Middle frontal gyrus (tissue), 1 donor: ENCODE data around the gene TPI1.

Experiments used
- DNase-seq: peaks from one replicate; pipeline ENCODE4 v3.0.0-alpha.2; 2015; ENCODE audit warnings: low spot score; ENCODE audit errors: extremely low spot score

Gene TPI1

GRCh38 chr12:6867413-6868210, at the start of gene TPI1:
TPI1 (plus strand) TSS chr12:6867531; CDS start chr12:6867567, 36 bp downstream.
- DNase-seq, result peak; percentile 55

DNA sequence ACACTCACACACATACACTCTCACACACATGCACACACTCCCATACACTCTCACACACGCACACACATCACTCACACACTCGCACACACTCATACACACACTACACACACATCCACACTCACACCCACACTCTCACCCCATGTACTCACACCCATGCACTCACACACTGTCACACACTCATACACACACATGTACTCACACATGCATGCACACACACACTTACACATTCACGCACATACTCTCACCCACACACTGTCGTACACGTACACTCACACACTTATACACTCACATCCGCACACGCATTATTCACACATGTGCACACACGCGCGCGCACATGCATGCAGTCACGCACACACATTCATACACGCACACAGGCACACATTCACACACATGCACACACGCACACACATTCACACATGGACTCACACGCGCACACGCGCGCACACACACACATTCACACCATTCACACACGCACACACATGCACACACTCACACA, 49.6 kb upstream of the TPI1 start:
- no peak for DNase-seq

- DNase-seq, result no peak
These were observed 49.1 kb upstream of the TPI1 start for GRCh38 chr12:6818222-6818621.

GRCh38 chr12:6818645-6819044, 48.7 kb upstream of the TPI1 start:
- DNase-seq, result no peak

DNA sequence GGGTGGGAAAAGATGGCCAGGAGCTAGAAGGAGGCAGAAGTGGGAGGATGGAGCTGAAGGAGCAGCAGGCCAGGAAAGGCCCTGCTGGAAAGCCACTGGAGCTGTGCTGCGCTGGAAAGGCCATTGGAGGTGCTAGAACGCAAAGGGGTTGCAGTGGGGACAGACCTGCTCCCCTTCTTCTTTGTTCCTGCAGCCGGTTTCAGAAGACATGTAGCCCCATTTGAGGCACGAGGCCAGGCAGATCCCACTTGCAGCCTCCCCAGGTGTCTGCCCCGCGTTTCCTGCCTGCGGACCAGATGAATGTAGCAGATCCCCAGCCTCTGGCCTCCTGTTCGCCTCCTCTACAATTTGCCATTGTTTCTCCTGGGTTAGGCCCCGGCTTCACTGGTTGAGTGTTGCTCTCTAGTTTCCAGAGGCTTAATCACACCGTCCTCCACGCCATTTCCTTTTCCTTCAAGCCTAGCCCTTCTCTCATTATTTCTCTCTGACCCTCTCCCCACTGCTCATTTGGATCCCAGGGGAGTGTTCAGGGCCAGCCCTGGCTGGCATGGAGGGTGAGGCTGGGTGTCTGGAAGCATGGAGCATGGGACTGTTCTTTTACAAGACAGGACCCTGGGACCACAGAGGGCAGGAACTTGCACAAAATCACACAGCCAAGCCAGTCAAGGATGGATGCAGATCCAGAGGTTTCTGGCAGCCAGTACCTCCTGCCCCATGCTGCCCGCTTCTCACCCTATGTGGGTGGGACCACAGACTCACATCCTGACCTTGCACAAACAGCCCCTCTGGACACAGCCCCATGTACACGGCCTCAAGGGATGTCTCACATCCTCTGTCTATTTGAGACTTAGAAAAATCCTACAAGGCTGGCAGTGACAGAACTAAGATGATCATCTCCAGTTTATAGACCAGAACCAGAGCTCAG, 48.0 kb upstream of the TPI1 start:
- no peak for DNase-seq

DNA sequence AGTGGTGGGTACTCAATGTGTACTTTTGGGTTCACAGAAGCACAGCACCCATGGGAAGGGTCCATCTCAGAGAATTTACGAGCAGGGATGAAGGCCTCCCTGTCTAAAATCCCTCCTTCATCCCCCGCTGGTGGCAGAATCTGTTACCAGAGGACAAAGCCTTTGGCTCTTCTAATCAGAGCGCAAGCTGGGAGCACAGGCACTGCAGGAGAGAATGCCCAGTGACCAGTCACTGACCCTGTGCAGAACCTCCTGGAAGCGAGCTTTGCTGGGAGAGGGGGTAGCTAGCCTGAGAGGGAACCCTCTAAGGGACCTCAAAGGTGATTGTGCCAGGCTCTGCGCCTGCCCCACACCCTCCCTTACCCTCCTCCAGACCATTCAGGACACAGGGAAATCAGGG, 47.2 kb upstream of the TPI1 start:
- DNase-seq, result no peak

DNA sequence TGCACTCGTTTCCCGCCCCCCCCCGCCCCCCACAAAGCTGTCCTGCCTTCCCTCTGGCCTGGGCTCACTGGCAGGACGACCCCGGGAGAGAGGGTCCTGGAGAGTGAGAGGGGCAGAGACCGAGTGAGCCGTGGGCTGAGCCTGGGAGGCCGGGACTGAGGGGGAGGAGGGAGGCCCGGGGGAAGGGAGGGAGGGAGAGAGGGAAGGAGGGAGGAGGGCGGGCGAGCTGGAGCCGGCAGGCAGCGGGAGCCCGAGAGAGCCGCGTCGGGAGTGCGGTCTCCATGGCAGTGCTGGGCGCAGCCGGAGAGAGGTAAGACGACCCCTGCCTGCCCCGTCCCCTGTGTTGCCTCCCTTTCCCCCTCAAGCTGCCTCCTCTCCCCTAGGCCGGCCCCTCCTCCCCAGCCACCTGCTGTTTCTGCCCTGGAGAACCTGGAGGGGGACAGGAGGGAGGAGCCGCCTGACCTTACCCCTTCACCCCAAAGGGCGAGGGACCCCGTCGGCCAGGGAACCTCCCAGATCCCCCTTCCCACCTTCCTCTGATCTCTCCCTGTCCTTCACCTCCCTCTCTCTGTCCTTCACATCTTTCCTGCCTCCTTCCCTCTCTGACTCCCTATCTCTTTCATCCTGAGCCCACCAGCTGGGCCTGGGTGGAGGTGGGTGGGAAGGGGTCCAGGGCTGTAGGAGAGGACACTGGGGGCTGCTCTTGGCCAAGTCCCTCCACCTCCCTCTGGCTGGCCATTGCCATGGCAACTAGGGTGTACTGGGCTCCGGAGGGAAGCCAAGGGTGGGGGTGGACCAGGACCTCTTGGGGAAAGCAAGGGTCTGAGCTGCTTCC, 45.5 kb upstream of the TPI1 start, which contains the start of gene GPR162:
Gene GPR162, plus strand, starts transcription at position 231 of the 835 bp plus-strand sequence. CDS start 2,078 bp downstream, outside the sequence.
- no peak for DNase-seq

DNA sequence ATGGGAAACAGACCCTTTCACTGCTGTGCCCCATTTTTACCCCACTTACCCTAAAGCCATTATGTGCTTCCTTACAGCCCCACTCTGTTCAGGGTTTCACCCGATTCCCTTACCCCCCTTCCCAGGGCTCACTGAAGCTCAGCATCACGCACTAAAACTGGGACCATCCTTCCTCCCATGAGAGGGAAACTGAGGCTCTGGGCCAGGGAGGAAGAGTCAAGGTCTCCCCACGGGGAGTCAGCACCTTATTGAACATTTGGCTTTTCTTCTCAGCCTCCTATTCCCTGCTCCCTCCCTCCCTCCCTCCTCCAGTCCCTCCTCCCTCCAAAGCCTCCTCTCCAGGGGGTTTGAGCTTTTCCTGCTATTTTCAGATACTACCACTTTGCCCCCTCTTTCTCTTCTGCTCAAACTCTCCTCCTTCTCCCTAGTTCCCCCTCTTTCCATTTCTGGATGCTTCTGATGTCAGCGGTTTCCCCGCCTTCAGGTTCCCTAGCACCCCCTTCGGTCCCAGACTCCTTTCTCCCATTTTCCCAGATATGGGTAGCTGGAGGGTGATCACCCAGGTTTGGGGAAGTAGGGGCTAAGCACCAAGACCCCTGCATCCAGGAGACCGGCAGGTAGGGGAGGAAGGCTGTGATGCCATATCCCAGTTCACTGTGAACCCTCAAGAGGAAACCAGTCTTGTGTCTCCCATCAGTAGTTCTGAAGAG, 44.8 kb upstream of the TPI1 start:
- DNase-seq, result no peak

GRCh38 chr12:6823182-6824084, 43.9 kb upstream of the TPI1 start:
- DNase-seq, result no peak

DNA sequence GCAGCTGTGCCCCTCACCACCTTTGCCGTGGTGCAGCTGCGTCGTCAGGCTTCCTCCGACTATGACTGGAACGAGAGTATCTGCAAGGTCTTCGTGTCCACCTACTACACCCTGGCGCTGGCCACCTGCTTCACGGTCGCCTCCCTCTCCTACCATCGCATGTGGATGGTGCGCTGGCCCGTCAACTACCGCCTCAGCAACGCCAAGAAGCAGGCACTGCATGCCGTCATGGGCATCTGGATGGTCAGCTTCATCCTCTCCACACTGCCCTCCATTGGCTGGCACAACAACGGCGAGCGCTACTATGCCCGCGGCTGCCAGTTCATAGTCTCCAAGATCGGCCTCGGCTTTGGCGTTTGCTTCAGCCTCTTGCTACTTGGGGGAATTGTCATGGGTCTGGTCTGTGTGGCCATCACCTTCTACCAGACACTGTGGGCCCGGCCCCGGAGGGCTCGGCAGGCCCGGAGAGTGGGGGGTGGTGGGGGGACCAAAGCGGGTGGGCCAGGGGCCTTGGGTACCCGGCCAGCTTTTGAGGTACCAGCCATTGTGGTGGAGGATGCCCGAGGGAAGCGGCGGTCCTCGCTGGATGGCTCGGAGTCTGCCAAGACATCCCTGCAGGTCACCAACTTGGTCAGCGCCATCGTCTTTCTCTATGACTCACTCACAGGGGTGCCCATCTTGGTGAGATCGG, 43.1 kb upstream of the TPI1 start:
- DNase-seq, result no peak

DNA sequence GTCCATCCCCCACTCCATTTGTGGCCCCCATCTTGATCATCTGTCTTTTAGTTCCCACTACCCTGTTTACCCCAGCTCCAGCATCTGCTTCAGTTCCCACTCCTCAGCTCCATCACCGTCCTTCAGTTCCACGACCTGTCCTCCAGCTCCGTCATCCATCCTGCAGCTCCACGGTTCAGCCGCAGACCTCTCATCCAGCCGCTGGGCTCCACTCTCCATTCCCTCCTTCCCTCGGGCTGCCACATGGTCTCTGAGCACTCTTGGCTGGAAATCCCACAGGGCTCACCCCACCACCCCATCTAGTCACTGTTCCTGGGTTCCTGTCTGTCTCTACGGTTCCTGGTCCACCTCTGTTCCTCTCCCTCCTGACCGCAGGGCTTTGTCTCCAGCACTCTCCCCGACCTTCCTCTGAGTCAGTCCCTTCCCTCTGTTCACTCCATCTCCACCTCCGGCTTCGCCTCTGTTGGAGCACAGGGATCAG, 42.4 kb upstream of the TPI1 start:
- no peak for DNase-seq

- DNase-seq, result peak; percentile 70
These were observed 41.8 kb upstream of the TPI1 start for GRCh38 chr12:6825398-6826124.

GRCh38 chr12:6826125-6826733, 41.1 kb upstream of the TPI1 start:
- DNase-seq, result no peak

GRCh38 chr12:6826734-6827436, 40.4 kb upstream of the TPI1 start:
- DNase-seq, result no peak

GRCh38 chr12:6827437-6827911, 39.9 kb upstream of the TPI1 start:
- peak; percentile 55 for DNase-seq

- no peak for DNase-seq
These were observed 39.1 kb upstream of the TPI1 start, which contains the start of gene P3H3 for GRCh38 chr12:6827982-6828780. P3H3 (plus strand) TSS chr12:6828407; CDS start chr12:6828441, 34 bp downstream.
